Ovary (tissue), 3 donors: ENCODE results near the gene BRD3.

Experiments used
- POLR2A ChIP-seq: fragments of 450-650 bp; IDR thresholded peaks from one replicate; pipeline ENCODE4 v1.6.1; 2017; ENCODE audit warnings: antibody characterized with exemption, mild to moderate bottlenecking, moderate library complexity
- TF ChIP-seq, protein P1 (sequence below), 3 donors: fragments of 450-650 bp in 2 of 3; fragments of 200-600 bp in 1 of 3; IDR thresholded peaks; one replicate each; pipeline versions ENCODE4 v1.5.1 to v1.8.0; 2016 to 2022; ENCODE audit warnings: antibody characterized with exemption in 3 of 3, mild to moderate bottlenecking in 1 of 3
- donor health status: DM: no; HTN: no; CAD: no.

DNA sequence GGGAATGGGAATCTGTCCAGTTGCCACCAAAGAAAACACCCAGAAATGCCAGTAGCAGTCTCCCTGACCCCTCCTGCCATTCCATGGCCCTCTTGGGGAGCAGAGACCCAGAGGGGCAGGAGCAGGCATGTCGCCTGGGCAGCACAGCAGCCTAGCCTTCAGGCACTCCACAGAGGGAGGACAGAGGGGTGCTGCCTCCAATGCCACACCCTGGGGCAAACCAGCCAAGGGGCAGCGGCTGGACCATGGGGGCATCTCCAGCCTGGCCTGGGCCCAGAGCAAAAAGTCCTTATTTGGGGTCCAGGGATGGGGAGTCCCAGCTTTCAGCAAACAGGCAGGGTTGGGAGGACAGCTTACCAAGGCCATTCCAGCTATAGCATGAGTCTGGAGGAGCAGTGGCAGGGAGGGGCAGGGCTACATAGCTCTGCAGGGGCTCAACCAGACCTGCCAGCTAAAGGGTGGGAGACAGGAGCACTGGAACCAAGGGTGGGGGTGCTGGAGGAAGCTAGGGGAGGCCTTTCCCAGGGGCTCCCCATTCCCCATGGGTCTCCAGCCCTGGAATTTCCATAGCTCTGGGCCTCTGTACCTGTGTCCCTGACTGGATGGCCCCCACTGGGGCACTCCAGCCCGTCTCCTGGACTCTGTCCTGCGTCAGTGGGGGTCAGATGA lies 6.7 kb downstream of the BRD3 start:
- TF ChIP-seq, protein P1, sequence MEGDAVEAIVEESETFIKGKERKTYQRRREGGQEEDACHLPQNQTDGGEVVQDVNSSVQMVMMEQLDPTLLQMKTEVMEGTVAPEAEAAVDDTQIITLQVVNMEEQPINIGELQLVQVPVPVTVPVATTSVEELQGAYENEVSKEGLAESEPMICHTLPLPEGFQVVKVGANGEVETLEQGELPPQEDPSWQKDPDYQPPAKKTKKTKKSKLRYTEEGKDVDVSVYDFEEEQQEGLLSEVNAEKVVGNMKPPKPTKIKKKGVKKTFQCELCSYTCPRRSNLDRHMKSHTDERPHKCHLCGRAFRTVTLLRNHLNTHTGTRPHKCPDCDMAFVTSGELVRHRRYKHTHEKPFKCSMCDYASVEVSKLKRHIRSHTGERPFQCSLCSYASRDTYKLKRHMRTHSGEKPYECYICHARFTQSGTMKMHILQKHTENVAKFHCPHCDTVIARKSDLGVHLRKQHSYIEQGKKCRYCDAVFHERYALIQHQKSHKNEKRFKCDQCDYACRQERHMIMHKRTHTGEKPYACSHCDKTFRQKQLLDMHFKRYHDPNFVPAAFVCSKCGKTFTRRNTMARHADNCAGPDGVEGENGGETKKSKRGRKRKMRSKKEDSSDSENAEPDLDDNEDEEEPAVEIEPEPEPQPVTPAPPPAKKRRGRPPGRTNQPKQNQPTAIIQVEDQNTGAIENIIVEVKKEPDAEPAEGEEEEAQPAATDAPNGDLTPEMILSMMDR (IDR thresholded peaks at IDR 0.05): no peak
- no peak for TF ChIP-seq POLR2A
